ENCODE data around the gene BNC2. TPM values are rescaled to one million over a fixed set of nuclear protein-coding genes. Genes with fewer than 3 reads are reported as not detected.

Gene BNC2
- total RNA-seq, 4 donors from 2014 or later = 3.8 to 14.9 (median 8.2) TPM

- 75 to 92% methylated on average over 1 of the region's 1 CpG for WGBS, 2 donors
Observed at GRCh38 chr9:16535555-16535954, 334.9 kb downstream of the BNC2 start.

GRCh38 chr9:16532681-16533450 lies 337.6 kb downstream of the BNC2 start:
- Histone ChIP-seq H3K4me3 (replicated peaks in 1 of 3) (no peak overlapping the region), H3K4me1 (peaks cover 0 to 4% of the 10 kb centered on the region in 2 donors), H3K36me3 (no peaks in the 10 kb centered on the region), H3K9me3 (no peaks in the 10 kb centered on the region), H3K27me3 (no peaks in the 10 kb centered on the region), H3K27ac (no peak overlapping the region)
- intact Hi-C loops (cut with DNase I) = no loop called here
- TF ChIP-seq POLR2A (IDR thresholded peaks at IDR 0.05) (no peak), CTCF (IDR thresholded peaks at IDR 0.05) (no peak)
- 88 to 91% methylated on average over 2 of the region's 2 CpGs for WGBS, 2 donors
- DNase-seq = no peak

More at GRCh38 chr9:16535555-16535954, 334.9 kb downstream of the BNC2 start:
- Histone ChIP-seq H3K9me3 (no peaks in the 10 kb centered on the region), H3K36me3 (no peaks in the 10 kb centered on the region), H3K4me3 (replicated peaks in 1 of 3) (no peak overlapping the region), H3K4me1 (peaks cover 0 to 4% of the 10 kb centered on the region in 2 donors), H3K27ac (no peak overlapping the region), H3K27me3 (no peaks in the 10 kb centered on the region)
- intact Hi-C loops (cut with DNase I) = no loop called here
- no peak for TF ChIP-seq POLR2A (IDR thresholded peaks at IDR 0.05)
- no peak for TF ChIP-seq CTCF (IDR thresholded peaks at IDR 0.05)
- no peak for DNase-seq

GRCh38 chr9:16532272-16532671 lies 338.2 kb downstream of the BNC2 start:
- intact Hi-C loops (cut with DNase I) = no loop called here
- no peaks in the 10 kb centered on the region for H3K36me3 ChIP-seq
- 96% methylated on average over 3 of the region's 3 CpGs for WGBS, 2 donors
- no peak for DNase-seq
- no peaks in the 10 kb centered on the region for H3K27me3 ChIP-seq
- H3K9me3 ChIP-seq = no peaks in the 10 kb centered on the region
- peaks cover 0 to 4% of the 10 kb centered on the region in 2 donors for H3K4me1 ChIP-seq
- no peak overlapping the region for H3K4me3 ChIP-seq (replicated peaks in 1 of 3)
- TF ChIP-seq POLR2A (IDR thresholded peaks at IDR 0.05) (no peak), CTCF (IDR thresholded peaks at IDR 0.05) (no peak)
- no peak overlapping the region for H3K27ac ChIP-seq

GRCh38 chr9:16530669-16531642 lies 339.5 kb downstream of the BNC2 start:
- H3K27ac ChIP-seq = no peak overlapping the region
- DNase-seq = no peak

More at GRCh38 chr9:16530669-16531642, 339.5 kb downstream of the BNC2 start:
- TF ChIP-seq CTCF (IDR thresholded peaks at IDR 0.05) (no peak), POLR2A (IDR thresholded peaks at IDR 0.05) (no peak)
- peaks cover 0 to 4% of the 10 kb centered on the region in 2 donors for H3K4me1 ChIP-seq
- H3K36me3 ChIP-seq = no peaks in the 10 kb centered on the region
- no peaks in the 10 kb centered on the region for H3K9me3 ChIP-seq
- no peaks in the 10 kb centered on the region for H3K27me3 ChIP-seq
- intact Hi-C loops (cut with DNase I) = no loop called here
- H3K4me3 ChIP-seq (replicated peaks in 1 of 3) = no peak overlapping the region
- WGBS, 2 donors = 67 to 78% methylated on average over 13 of the region's 13 CpGs
